ENCODE measurements around the gene COG5. TPM values are rescaled to one million over a fixed set of nuclear protein-coding genes. Genes with fewer than 3 reads are reported as not detected.
"Not testable (repeated sequence)": the region's sequence is repeated elsewhere in the genome, so short reads cannot be mapped to it uniquely, and the experiment has no call there.

The COG5 gene
- total and polyA plus RNA-seq, 2 experiments from 2014 or later, result 15.8 to 53.5 TPM

- DNase-seq (ENCODE audit: low spot score), result no peak
- WGBS (ENCODE audit: low lambda C conversion rate, missing lambda C conversion rate), result 77% methylated on average over 5 of the region's 5 CpGs
- H4K20me1 ChIP-seq (ENCODE audit: insufficient read depth, poor library complexity, severe bottlenecking), result no peaks in the 10 kb centered on the region
Measured at GRCh38 chr7:107224374-107225223, 339.1 kb downstream of the COG5 start.

DNA sequence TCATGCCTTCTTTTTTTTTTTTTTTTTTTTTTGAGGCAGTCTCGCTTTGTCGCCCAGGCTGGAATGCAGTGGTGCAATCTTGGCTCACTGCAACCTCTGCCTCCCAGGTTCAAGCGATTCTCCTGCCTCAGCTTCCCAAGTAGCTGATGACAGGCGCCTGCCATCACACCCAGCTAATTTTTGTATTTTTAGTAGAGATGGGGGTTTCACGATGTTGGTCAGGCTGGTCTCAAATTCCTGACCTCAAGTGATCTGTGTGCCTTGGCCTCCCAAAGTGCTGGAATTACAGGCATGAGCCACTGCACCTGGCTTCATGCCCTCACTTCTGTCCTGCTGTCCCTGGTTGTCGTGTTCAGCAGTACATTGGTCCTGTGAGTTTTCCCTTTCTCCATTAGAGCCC is 342.9 kb downstream of the COG5 start:
- not testable (repeated sequence) for H3K9me2 ChIP-seq (replicated peaks; ENCODE audit: insufficient read depth); H4K20me1 ChIP-seq (ENCODE audit: insufficient read depth, poor library complexity, severe bottlenecking); DNase-seq (ENCODE audit: low spot score); H3K4me1 ChIP-seq (ENCODE audit: insufficient read depth); H3K9me3 ChIP-seq (ENCODE audit: low read depth); H3K27me3 ChIP-seq; H3K4me3 ChIP-seq; H3K79me2 ChIP-seq; H3K27ac ChIP-seq; H3K4me2 ChIP-seq; H2AFZ ChIP-seq; H3K36me3 ChIP-seq (replicated peaks; ENCODE audit: insufficient read depth, low read depth)
- WGBS (ENCODE audit: low lambda C conversion rate, missing lambda C conversion rate), result 100% methylated on average over 5 of the region's 6 CpGs

More at GRCh38 chr7:107224374-107225223, 339.1 kb downstream of the COG5 start:
- Histone ChIP-seq H3K9me2 (replicated peaks; ENCODE audit: insufficient read depth) (no peaks in the 10 kb centered on the region), H3K9me3 (ENCODE audit: low read depth) (no peaks in the 10 kb centered on the region), H3K4me3 (no peak overlapping the region), H3K79me2 (no peaks in the 10 kb centered on the region), H3K36me3 (replicated peaks; ENCODE audit: insufficient read depth, low read depth) (no peaks in the 10 kb centered on the region), H3K4me1 (ENCODE audit: insufficient read depth) (no peaks in the 10 kb centered on the region), H3K27me3 (no peaks in the 10 kb centered on the region), H2AFZ (no peak overlapping the region), H3K4me2 (no peak overlapping the region), H3K27ac (no peak overlapping the region)
- TF ChIP-seq EZH2phosphoT487 (IDR thresholded peaks at IDR 0.05; ENCODE audit: low read depth, severe bottlenecking, unreplicated experiment) (no peak), EZH2 (IDR thresholded peaks at IDR 0.05; ENCODE audit: borderline replicate concordance) (no peak)
- TF ChIP-seq, protein P1, sequence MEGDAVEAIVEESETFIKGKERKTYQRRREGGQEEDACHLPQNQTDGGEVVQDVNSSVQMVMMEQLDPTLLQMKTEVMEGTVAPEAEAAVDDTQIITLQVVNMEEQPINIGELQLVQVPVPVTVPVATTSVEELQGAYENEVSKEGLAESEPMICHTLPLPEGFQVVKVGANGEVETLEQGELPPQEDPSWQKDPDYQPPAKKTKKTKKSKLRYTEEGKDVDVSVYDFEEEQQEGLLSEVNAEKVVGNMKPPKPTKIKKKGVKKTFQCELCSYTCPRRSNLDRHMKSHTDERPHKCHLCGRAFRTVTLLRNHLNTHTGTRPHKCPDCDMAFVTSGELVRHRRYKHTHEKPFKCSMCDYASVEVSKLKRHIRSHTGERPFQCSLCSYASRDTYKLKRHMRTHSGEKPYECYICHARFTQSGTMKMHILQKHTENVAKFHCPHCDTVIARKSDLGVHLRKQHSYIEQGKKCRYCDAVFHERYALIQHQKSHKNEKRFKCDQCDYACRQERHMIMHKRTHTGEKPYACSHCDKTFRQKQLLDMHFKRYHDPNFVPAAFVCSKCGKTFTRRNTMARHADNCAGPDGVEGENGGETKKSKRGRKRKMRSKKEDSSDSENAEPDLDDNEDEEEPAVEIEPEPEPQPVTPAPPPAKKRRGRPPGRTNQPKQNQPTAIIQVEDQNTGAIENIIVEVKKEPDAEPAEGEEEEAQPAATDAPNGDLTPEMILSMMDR (IDR thresholded peaks at IDR 0.05; ENCODE audit: poor library complexity), result no peak

DNA sequence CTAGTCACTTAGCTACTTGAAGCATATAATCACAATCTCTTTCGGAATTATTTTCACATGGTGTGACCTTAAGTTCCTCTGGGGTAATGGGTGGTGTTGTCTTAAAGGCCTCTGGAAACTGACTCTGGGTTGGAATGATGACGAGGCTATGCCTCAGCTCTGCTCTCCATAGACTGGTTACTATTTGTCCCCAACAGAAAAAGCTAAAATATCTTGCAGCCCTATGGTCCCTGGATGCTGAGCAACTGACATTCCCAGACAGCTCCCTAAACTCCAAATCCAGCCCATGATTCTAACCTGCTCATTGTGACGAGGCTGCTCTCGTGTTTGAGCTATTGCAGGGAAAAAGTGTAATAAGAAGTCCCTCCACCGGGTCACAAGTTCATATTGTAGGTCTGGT is 343.4 kb downstream of the COG5 start:
- Histone ChIP-seq H3K79me2 (no peaks in the 10 kb centered on the region), H3K9me3 (ENCODE audit: low read depth) (no peaks in the 10 kb centered on the region), H3K4me1 (ENCODE audit: insufficient read depth) (no peaks in the 10 kb centered on the region), H3K27ac (no peak overlapping the region), H4K20me1 (ENCODE audit: insufficient read depth, poor library complexity, severe bottlenecking) (no peaks in the 10 kb centered on the region), H3K4me3 (no peak overlapping the region), H2AFZ (no peak overlapping the region), H3K36me3 (replicated peaks; ENCODE audit: insufficient read depth, low read depth) (no peaks in the 10 kb centered on the region), H3K27me3 (no peaks in the 10 kb centered on the region), H3K9me2 (replicated peaks; ENCODE audit: insufficient read depth) (peaks cover 4% of the 10 kb centered on the region), H3K4me2 (no peak overlapping the region)
- TF ChIP-seq, protein P1 (IDR thresholded peaks at IDR 0.05; ENCODE audit: poor library complexity), result no peak
- no peak for TF ChIP-seq EZH2 (IDR thresholded peaks at IDR 0.05; ENCODE audit: borderline replicate concordance)
- no peak for TF ChIP-seq EZH2phosphoT487 (IDR thresholded peaks at IDR 0.05; ENCODE audit: low read depth, severe bottlenecking, unreplicated experiment)
- DNase-seq (ENCODE audit: low spot score), result no peak
- WGBS (ENCODE audit: low lambda C conversion rate, missing lambda C conversion rate), result 94% methylated on average over 5 of the region's 5 CpGs

GRCh38 chr7:107219563-107220244 is 344.0 kb downstream of the COG5 start:
- Histone ChIP-seq H3K4me3 (no peak overlapping the region), H3K27me3 (no peaks in the 10 kb centered on the region), H2AFZ (no peak overlapping the region), H3K9me3 (ENCODE audit: low read depth) (no peaks in the 10 kb centered on the region), H3K9me2 (replicated peaks; ENCODE audit: insufficient read depth) (peaks cover 4% of the 10 kb centered on the region), H3K4me1 (ENCODE audit: insufficient read depth) (no peaks in the 10 kb centered on the region), H3K36me3 (replicated peaks; ENCODE audit: insufficient read depth, low read depth) (no peaks in the 10 kb centered on the region), H3K79me2 (no peaks in the 10 kb centered on the region), H4K20me1 (ENCODE audit: insufficient read depth, poor library complexity, severe bottlenecking) (no peaks in the 10 kb centered on the region), H3K4me2 (no peak overlapping the region), H3K27ac (no peak overlapping the region)
- DNase-seq (ENCODE audit: low spot score), result no peak
- WGBS (ENCODE audit: low lambda C conversion rate, missing lambda C conversion rate), result 98% methylated on average over 2 of the region's 2 CpGs
- TF ChIP-seq, protein P1 (IDR thresholded peaks at IDR 0.05; ENCODE audit: poor library complexity), result no peak
- TF ChIP-seq EZH2phosphoT487 (IDR thresholded peaks at IDR 0.05; ENCODE audit: low read depth, severe bottlenecking, unreplicated experiment) (no peak), EZH2 (IDR thresholded peaks at IDR 0.05; ENCODE audit: borderline replicate concordance) (no peak)
